Epithelial cell of esophagus (primary cell): ENCODE measurements around the gene RAD9A.

Source experiments
- DNase-seq: peaks from one replicate; pipeline ENCODE4 v3.0.0; 2010; ENCODE audit warnings: low read depth
- H3K4me3 ChIP-seq: 2 replicates; pipeline ENCODE4 v1.5.1; 2011; ENCODE audit warnings: mild to moderate bottlenecking, low read length, control low read depth
- TF ChIP-seq, protein P1 (sequence below): IDR thresholded peaks from 2 replicates; pipeline ENCODE4 v1.5.1; 2011; ENCODE audit warnings: low read depth, mild to moderate bottlenecking, low read length, control low read depth, inconsistent platforms; ENCODE audit not compliant: insufficient read depth; ENCODE audit errors: missing control alignments

Gene RAD9A

DNA sequence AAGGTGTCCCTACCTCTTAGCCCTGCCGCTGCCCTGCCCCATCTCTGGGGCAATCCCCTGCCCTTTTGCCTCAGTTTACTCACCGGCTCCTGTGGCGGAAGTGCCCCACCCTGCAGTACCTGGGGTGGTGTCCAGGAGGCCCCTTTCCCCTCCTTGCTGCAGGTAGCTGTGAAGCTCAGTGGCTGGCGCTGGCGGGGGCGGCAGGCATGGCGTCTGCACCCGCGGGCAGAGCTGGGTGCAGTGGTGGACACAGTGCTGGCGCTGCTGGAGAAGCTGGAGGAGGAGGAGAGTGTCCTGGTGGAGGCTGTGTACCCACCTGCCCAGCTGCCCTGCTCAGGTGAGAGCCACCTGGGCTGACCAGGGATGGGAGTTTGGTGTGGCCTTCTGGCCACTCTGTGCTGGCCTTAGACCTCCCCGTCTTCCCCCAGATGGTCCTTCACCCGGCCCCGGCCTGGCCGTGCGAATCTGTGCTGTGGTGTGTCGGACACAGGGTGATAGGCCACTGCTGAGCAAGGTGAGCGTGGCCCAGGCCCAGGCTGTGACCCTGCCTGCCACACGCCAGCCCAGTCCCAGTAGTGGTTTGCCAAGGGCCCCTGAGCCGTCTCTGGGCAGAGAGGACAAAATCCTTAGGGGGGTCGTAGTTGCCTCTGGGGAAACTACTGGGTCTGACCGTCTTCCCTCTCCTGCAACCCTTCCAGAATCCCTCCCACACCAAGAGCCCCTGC lies 27.7 kb downstream of the RAD9A start:
- TF ChIP-seq, protein P1, sequence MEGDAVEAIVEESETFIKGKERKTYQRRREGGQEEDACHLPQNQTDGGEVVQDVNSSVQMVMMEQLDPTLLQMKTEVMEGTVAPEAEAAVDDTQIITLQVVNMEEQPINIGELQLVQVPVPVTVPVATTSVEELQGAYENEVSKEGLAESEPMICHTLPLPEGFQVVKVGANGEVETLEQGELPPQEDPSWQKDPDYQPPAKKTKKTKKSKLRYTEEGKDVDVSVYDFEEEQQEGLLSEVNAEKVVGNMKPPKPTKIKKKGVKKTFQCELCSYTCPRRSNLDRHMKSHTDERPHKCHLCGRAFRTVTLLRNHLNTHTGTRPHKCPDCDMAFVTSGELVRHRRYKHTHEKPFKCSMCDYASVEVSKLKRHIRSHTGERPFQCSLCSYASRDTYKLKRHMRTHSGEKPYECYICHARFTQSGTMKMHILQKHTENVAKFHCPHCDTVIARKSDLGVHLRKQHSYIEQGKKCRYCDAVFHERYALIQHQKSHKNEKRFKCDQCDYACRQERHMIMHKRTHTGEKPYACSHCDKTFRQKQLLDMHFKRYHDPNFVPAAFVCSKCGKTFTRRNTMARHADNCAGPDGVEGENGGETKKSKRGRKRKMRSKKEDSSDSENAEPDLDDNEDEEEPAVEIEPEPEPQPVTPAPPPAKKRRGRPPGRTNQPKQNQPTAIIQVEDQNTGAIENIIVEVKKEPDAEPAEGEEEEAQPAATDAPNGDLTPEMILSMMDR, result no peak
- DNase-seq, result no peak
- no peak overlapping the region for H3K4me3 ChIP-seq

DNA sequence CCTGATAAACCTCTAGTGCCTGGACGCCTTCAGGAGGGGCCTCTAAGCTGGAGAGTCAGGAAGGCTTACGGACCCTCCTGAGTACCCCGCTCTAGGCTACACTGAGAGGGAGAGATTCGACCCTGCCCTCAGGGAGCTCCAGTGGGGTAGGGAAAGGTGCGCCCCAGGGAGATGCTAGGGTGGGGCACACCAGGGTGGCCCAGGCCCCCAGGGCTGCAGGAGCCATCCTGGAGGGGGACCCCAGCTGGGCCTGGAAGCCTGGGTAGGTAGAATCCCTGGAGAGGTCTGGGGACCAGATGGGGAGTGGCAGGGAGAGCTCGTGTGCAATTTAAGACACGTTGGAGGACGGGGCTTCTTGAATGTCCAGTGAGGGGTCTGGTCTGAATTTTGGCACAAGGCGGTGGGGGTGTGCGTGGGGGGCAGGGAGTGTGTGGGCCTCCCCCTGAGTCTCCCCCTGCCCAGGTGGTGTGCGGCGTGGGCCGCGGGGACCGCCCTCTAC lies 28.4 kb downstream of the RAD9A start:
- H3K4me3 ChIP-seq, result peak overlapping the region; percentile 25
- no peak for DNase-seq
- TF ChIP-seq, protein P1, result no peak

DNA sequence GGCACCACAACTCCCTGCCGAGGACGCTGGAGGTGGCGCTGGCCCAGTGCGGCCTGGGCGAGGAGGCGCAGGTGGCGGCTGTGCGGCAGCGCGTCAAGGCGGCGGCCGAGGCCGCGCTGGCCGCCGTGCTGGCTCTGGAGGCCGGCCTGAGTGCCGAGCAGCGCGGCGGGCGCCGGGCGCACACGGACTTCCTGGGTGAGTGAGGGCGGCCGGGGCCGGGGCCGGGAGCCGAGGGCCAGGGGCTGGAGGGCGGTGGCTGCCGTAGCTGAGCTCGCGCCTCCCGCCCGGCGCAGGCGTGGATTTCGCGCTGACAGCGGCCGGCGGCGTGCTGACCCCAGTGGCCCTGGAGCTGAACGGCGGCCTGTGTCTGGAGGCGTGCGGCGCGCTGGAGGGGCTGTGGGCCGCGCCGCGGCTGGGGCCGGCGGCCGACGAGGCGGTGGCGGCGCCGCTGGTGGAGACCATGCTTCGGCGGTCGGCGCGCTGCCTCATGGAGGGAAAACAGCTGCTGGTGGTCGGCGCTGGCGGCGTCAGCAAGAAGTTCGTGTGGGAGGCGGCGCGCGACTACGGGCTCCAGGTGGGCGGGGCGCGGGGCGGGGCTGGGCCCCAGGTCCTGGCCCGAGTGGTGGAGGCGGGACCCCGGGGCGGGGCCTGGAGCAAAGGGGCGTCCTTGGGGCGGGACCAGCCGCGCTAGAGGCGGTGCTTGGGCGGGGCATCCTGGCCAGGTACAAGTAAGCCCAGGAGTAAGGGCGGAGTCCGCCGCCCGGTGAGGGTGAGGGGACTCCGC lies 29.1 kb downstream of the RAD9A start:
- TF ChIP-seq, protein P1, result no peak
- peak; percentile 97 for DNase-seq

DNA sequence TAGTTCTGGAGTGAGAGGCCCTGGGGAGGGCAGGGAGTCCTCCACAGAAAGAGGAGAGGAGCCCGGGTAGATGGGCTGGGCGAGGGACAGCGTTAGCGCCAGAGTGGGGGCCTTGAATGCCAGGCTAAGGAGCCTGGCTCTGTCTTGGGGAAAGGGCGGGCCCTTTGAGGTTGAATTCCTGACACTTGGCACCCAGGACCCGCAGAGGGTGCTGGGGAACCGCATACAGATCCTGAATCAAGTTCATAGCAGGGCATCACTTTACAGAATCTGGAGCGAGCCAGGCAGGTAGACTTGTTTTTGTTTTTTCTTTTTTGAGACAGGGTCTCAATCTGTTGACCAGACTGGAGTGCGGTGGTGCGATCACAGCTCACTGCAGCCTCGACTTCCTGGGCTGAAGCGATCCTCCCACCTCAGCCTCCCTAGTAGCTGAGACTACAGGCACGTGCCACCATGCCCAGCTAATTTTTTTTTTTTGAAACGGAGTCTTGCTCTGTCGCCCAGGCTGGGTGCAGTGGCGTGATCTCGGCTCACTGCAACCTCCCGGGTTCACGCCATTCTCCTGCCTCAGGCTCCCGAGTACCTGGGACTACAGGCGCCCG lies 29.7 kb downstream of the RAD9A start:
- DNase-seq, result no peak
- TF ChIP-seq, protein P1, result no peak
- H3K4me3 ChIP-seq, result peak overlapping the region; percentile 9

More for the DNA sequence above, 29.1 kb downstream of the RAD9A start:
- H3K4me3 ChIP-seq, result peak overlapping the region; percentile 31

DNA sequence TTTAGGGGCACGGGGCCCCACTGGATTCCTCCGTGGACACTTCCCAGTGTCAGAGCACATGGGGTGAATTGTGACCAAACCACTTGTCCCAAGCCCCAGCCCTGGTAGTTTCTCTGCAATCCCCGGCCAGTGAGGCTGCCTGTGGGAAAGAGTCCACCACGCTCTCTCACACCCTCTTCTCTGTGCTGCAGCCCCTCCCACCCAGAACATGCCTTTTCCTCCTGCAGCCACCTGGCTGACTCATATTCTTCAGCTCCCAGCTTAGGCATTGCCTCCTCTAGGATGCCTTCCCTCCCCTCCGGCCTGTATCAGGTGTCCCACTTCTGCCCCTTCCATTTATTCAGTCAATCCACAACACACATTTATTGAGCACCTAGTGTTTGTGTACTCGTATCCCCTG lies 31.1 kb downstream of the RAD9A start:
- DNase-seq, result peak; percentile 89
- TF ChIP-seq, protein P1, result no peak
- no peak overlapping the region for H3K4me3 ChIP-seq

DNA sequence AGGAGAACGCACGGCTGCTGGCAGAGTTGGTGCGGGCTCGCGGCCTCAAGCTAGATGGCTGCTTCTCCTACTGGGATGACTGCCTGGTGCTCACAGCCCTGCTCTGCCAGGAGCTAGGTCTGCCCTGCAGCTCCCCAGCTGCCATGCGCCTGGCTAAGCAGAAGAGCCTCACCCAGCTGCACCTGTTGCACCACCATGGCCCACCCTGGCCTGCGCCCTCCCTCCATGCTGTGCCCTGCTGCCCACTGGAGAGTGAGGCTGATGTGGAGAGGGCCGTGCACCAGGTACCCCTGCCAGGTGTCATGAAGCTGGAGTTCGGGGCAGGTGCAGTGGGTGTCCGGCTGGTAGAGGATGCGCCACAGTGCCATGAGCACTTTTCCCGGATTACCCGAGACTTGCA lies 31.7 kb downstream of the RAD9A start:
- no peak overlapping the region for H3K4me3 ChIP-seq
- no peak for DNase-seq
- TF ChIP-seq, protein P1, result no peak
